ENCODE measurements around the gene TINAGL1.

Gene TINAGL1

GRCh38 chr1:31607360-31607759 lies 31.0 kb downstream of the TINAGL1 start:
- DNase-seq (ENCODE audit: low read depth) = no peak

GRCh38 chr1:31609514-31610118 lies 33.3 kb downstream of the TINAGL1 start:
- no peak for DNase-seq (ENCODE audit: low read depth)

- no peak for DNase-seq (ENCODE audit: low read depth)
Measured at GRCh38 chr1:31614414-31615005, 38.2 kb downstream of the TINAGL1 start.

GRCh38 chr1:31615414-31615813 lies 39.1 kb downstream of the TINAGL1 start:
- no peak for DNase-seq (ENCODE audit: low read depth)

GRCh38 chr1:31615939-31616338 lies 39.6 kb downstream of the TINAGL1 start:
- no peak for DNase-seq (ENCODE audit: low read depth)

GRCh38 chr1:31617218-31617915 lies 41.1 kb downstream of the TINAGL1 start, which contains the start of gene HCRTR1:
HCRTR1 (plus strand) TSS chr1:31617689; CDS start chr1:31619193, 1,504 bp downstream.
- no peak for DNase-seq (ENCODE audit: low read depth)

GRCh38 chr1:31617916-31618746 lies 41.8 kb downstream of the TINAGL1 start:
- no peak for DNase-seq (ENCODE audit: low read depth)

- no peak for DNase-seq (ENCODE audit: low read depth)
Measured at GRCh38 chr1:31618916-31619846, 42.9 kb downstream of the TINAGL1 start.

- no peak for DNase-seq (ENCODE audit: low read depth)
Measured at GRCh38 chr1:31620631-31621497, 44.5 kb downstream of the TINAGL1 start.

- no peak for DNase-seq (ENCODE audit: low read depth)
Measured at GRCh38 chr1:31621498-31621820, 45.1 kb downstream of the TINAGL1 start.

GRCh38 chr1:31621847-31622730 lies 45.8 kb downstream of the TINAGL1 start:
- DNase-seq (ENCODE audit: low read depth) = no peak

- no peak for DNase-seq (ENCODE audit: low read depth)
Measured at GRCh38 chr1:31623365-31623764, 47.0 kb downstream of the TINAGL1 start.

GRCh38 chr1:31624309-31624708 lies 48.0 kb downstream of the TINAGL1 start:
- DNase-seq (ENCODE audit: low read depth) = no peak

GRCh38 chr1:31624731-31625514 lies 48.6 kb downstream of the TINAGL1 start:
- DNase-seq (ENCODE audit: low read depth) = no peak

GRCh38 chr1:31625561-31626222 lies 49.4 kb downstream of the TINAGL1 start:
- no peak for DNase-seq (ENCODE audit: low read depth)

- DNase-seq (ENCODE audit: low read depth) = no peak
Measured at GRCh38 chr1:31626223-31627207, 50.2 kb downstream of the TINAGL1 start.

Data from CMK (cell line).